ENCODE results near the gene NRN1L. TPM values are rescaled to one million over a fixed set of nuclear protein-coding genes. Genes with fewer than 3 reads are reported as not detected.
A peak's percentile ranks its signal among the peaks of the same experiment; 100 is the strongest.

The NRN1L gene
- total RNA-seq, 1 donor from 2014 or later, result 0.49 TPM

GRCh38 chr16:67842509-67843342 is 42.0 kb upstream of the NRN1L start:
- intact Hi-C loops (cut with micrococcal nuclease), result no loop called here
- TF ChIP-seq, protein P1, sequence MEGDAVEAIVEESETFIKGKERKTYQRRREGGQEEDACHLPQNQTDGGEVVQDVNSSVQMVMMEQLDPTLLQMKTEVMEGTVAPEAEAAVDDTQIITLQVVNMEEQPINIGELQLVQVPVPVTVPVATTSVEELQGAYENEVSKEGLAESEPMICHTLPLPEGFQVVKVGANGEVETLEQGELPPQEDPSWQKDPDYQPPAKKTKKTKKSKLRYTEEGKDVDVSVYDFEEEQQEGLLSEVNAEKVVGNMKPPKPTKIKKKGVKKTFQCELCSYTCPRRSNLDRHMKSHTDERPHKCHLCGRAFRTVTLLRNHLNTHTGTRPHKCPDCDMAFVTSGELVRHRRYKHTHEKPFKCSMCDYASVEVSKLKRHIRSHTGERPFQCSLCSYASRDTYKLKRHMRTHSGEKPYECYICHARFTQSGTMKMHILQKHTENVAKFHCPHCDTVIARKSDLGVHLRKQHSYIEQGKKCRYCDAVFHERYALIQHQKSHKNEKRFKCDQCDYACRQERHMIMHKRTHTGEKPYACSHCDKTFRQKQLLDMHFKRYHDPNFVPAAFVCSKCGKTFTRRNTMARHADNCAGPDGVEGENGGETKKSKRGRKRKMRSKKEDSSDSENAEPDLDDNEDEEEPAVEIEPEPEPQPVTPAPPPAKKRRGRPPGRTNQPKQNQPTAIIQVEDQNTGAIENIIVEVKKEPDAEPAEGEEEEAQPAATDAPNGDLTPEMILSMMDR (IDR thresholded peaks at IDR 0.05; ENCODE audit: borderline replicate concordance), result peak; percentile 40
- no peaks in the 10 kb centered on the region for H3K27me3 ChIP-seq (ENCODE audit: low read depth)
- peak overlapping the region; percentile 99 for H3K27ac ChIP-seq (replicated peaks)
- peak; percentile 65 for DNase-seq
- H3K4me1 ChIP-seq, result peaks cover 57% of the 10 kb centered on the region
- H3K9me3 ChIP-seq (replicated peaks), result no peaks in the 10 kb centered on the region
- peaks cover 4% of the 10 kb centered on the region for H3K36me3 ChIP-seq
- peak overlapping the region; percentile 82 for H3K4me3 ChIP-seq

DNA sequence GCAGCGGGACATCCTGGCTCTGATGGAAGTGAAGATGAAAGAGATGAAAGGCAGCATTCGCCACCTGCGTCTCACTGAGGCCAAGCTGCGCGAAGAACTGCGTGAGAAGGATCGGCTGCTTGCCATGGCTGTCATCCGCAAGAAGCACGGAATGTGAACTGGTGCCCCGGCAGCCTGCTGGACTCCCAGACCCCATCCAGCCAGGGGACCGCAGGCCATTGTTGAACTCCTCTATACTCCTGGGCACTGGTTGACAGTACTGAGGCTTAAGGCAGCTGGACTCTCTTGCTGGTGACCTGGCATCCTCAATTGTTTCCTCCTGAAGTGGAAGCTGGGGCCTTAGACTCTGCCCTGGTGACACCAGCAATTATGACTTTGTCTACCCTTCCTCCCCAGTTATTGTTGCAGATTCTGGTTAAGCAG is 41.3 kb upstream of the NRN1L start:
- intact Hi-C loops (cut with micrococcal nuclease), result no loop called here
- Histone ChIP-seq H3K4me1 (peaks cover 63% of the 10 kb centered on the region), H3K27me3 (ENCODE audit: low read depth) (no peaks in the 10 kb centered on the region), H3K27ac (replicated peaks) (peak overlapping the region; percentile 99), H3K36me3 (peaks cover 4% of the 10 kb centered on the region), H3K9me3 (replicated peaks) (no peaks in the 10 kb centered on the region), H3K4me3 (peak overlapping the region; percentile 82)
- no peak for DNase-seq
- TF ChIP-seq, protein P1 (IDR thresholded peaks at IDR 0.05; ENCODE audit: borderline replicate concordance), result no peak

GRCh38 chr16:67844497-67844896 is 40.2 kb upstream of the NRN1L start:
- Histone ChIP-seq H3K9me3 (replicated peaks) (no peaks in the 10 kb centered on the region), H3K27me3 (ENCODE audit: low read depth) (no peaks in the 10 kb centered on the region), H3K36me3 (peaks cover 4% of the 10 kb centered on the region), H3K27ac (replicated peaks) (peak overlapping the region; percentile 99), H3K4me3 (peak overlapping the region; percentile 82), H3K4me1 (peaks cover 75% of the 10 kb centered on the region)
- intact Hi-C loops (cut with micrococcal nuclease), result no loop called here
- DNase-seq, result no peak
- TF ChIP-seq, protein P1 (IDR thresholded peaks at IDR 0.05; ENCODE audit: borderline replicate concordance), result peak; percentile 21

DNA sequence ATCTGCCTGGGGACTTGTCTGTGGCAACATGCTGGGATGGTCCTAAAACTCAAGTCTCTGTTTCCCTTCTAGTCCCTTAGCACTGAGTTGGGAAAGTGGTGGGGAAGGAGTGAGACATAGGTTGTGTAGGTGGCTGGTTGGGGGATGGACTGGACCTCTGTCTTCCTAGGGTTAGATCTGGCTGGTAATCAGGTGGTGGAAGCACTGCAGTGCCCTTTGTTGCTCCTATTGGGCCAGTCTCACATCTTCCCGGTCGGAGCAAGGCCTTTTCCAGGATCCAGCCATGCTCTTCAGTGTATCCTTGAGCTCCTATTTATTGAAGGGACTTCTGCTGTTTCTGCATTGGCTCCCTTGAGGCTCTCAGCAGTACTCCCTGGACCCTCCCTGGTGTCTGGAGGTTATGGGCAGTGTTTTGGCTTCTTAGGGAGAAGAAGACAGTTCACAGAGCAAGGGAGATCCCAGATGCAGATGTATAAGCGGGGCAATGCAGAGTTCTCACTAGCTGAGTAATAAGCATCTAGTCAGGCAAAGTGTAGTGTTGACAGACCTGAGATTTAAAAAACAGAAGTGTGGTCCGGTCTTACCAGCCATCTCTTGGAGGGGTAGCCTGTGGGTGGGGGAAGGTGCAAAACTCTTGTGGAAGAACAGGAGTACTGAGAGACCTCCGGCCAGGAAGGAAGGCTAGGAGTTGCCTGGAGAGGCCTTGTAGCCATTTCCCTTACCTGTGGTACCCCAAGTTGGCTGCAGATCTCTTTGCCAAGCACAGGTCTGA is 39.2 kb upstream of the NRN1L start:
- H3K9me3 ChIP-seq (replicated peaks), result no peaks in the 10 kb centered on the region
- H3K36me3 ChIP-seq, result peaks cover 4% of the 10 kb centered on the region
- peak overlapping the region; percentile 82 for H3K4me3 ChIP-seq
- no peak for DNase-seq
- TF ChIP-seq, protein P1 (IDR thresholded peaks at IDR 0.05; ENCODE audit: borderline replicate concordance), result no peak
- peak overlapping the region; percentile 99 for H3K27ac ChIP-seq (replicated peaks)
- intact Hi-C loops (cut with micrococcal nuclease), result no loop called here
- H3K27me3 ChIP-seq (ENCODE audit: low read depth), result no peaks in the 10 kb centered on the region
- H3K4me1 ChIP-seq, result peaks cover 76% of the 10 kb centered on the region

GRCh38 chr16:67846063-67846319 is 38.7 kb upstream of the NRN1L start:
- peaks cover 76% of the 10 kb centered on the region for H3K4me1 ChIP-seq
- intact Hi-C loops (cut with micrococcal nuclease), result no loop called here
- peaks cover 4% of the 10 kb centered on the region for H3K36me3 ChIP-seq
- H3K27me3 ChIP-seq (ENCODE audit: low read depth), result no peaks in the 10 kb centered on the region
- peak overlapping the region; percentile 99 for H3K27ac ChIP-seq (replicated peaks)
- no peak for DNase-seq
- H3K9me3 ChIP-seq (replicated peaks), result no peaks in the 10 kb centered on the region
- peak overlapping the region; percentile 82 for H3K4me3 ChIP-seq
- TF ChIP-seq, protein P1 (IDR thresholded peaks at IDR 0.05; ENCODE audit: borderline replicate concordance), result no peak

Measured in left ventricle myocardium inferior (tissue), 1 donor.